Measurements from ENCODE around the gene DCAF5.
"Not testable (repeated sequence)": the region's sequence is repeated elsewhere in the genome, so short reads cannot be mapped to it uniquely, and the experiment has no call there.

The DCAF5 gene

DNA sequence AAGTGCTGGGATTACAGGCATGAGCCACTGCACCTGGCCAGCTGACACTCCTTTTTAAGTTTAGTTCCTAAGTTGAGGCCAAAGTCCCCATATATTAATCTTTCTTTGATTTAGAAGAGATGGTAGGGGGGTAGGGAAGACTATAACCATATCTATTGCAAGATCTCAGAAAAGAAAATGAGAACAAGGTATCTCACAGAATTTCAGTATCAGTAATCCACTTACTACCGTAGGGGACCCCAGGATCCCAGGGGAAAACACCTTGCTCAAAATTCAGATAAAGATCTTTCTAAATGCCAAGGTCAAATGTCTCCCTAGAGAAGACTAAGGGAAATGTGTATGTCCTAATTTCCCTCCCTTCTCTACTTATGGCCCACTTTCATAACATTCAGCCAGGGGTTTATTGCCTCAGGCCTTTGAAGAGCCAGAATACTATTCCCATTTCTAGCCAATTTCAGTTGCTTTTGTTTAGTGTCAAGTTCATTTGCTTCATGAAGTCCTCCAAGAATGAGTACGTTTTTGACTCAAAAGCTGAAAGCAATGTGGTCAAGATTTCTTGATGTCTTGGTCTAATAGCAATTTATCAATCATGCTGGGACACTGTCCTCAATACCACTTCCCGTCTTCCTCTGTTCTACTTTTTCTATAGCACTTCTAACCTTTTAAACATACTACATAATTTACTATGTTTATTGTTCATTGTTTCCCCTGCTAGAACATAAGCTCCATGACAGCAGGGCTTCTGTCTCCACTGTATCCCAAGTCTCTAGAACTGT is 86.3 kb downstream of the DCAF5 start:
- DNase-seq (ENCODE audit: low read depth), result no peak

DNA sequence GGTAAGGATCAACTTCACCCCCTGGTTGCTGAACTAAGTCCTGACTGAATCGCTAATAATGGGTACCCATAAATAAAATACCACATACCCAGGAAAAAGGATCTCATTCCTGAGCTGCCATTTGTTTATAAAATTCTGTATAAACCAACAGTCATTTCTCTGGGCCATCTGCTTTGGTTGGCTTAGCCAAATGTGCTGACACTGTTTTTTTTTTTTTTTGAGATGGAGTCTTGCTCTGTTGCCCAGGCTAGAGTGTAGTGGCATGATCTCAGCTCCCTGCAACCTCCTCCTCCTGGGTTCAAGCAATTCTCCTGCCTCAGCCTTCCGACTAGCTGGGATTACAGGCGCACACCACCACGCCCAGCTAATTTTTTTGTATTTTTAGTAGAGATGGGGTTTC is 87.0 kb downstream of the DCAF5 start:
- not testable (repeated sequence) for DNase-seq (ENCODE audit: low read depth)

DNA sequence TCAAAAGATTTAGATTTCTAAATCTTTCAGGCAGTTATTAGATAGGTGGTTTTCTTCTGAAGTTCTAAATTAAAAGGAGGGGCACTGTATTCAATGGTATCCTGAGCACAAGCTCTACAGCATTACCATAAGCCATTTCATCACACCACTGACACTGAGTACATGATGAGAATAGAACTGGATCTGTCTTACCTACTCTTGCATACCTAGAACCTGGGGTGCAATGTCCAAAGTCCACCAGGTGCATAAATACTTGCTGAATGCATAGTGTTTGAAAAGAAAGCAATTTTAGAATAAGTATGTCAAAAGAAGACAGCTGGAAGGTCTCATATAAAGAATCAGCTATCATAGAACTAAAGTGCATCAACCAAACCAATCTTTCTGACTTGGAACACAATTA is 88.3 kb downstream of the DCAF5 start:
- DNase-seq (ENCODE audit: low read depth), result no peak

DNA sequence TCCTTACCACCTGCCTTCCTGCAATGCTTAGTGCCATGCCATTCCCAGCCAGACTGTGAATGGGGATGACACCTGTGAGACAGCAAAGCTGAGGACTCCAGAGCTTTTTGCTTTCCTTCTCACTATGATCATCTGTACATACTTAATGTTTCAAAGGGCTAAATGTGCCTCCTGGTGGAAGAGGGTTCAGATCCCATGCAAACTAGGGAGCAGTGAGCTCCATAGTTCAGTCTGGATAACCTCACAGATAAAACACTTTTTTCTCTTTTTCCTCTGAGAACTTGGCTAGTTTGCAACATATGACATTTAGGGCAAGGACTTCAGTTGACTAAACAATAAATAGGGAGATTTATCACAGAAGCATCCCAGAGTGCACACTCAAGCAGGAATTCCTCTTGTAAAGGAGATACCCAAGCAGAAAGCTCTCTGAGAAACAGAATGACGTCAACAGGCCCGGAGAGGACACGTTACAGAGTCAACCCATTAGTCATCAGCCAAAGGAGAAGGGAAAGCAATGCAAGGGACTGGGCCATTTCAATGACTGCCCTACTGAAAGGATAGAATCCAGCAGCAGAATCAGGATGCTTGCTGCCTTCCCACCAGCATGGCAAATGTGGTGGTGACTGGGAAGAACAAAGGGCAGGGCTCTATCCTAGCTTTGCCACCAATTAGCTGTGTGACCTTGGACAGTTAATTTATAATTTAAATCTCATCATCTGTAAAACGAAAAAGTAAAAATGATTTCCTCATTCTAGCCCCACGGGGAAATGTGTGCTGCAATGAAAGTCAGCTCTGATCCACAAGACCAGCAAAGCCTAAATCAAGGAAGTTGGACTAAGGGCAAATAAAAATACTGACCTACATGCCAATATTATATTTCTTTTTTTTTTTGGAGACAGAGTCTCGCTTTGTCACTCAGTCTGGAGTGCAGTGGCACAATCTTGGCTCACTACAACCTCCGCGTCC is 93.0 kb downstream of the DCAF5 start:
- no peak for DNase-seq (ENCODE audit: low read depth)

DNA sequence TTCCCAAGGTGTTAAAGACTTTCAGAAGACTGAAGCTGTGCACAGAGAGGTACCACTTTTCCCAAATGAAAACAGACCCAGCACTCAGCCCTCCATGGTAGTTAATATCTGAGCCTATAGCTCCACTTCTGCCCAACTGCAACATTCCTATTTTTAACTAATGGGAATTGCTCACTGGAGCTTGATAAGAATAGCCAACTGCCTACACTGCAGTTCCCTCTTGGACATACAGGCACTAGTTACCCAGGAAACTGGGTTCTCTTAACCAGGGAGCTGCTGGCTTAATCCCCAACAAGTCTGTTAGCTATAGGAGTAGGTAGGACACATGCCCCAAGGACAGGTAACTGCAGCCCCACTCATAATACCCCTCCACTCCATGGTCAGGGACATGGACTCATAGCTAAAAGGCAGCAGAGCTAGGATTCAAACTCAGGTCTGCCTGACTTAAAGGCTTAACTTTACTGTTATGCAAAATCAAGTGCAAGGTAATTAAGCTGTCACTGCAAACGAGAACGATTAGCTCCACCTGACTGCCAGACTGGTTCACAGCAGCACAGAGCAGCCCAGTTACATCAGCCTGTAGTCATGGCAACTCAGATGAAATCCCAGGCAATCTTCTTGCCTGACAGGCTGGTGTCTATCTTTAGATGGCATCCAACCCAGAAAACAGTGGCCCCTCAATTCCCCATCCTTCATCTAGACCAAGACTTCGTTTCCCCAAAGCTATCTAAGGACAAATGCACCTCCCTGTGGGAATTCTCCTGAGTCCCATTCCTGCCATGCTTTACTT is 96.7 kb downstream of the DCAF5 start:
- DNase-seq (ENCODE audit: low read depth), result no peak

DNA sequence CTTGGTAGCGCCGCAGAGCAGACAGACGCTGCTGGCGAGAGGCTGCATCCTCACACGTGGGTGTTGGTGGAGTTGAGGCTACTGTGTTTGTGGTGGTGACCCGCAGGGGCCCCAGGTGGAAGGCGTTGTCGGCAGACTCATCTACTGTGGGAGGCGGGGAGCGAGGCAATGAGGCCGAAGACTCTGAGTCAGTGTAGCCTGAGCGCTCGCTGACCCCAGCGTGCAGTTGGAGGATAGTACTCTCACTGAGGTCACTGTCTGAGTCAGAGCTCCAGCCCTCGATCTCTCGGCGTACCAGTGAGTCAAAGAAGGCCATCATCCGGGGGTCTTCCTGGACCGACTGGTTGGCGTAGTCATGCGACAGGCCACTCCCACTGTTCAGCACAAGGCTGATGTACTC is 97.8 kb downstream of the DCAF5 start:
- DNase-seq (ENCODE audit: low read depth), result no peak

DNA sequence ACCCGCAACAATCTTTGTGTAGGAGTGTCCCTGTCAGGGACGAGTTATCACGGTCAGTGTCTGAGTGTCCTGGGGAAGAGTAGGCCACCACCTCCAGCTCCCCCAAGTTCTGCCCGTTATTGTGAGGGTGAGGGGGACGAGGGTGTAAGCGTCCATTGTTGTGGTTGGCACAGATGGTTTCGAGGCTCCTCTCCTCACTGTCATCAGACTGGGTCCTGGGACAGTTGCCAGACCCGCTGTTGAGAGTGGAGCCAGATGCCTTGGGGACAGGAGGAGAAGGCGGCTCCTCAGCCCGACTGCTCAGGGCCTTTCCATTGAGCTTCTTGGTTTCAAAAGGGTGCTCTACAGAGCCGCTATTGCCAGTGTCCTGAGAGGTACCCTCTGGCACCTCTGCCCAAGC is 98.9 kb downstream of the DCAF5 start:
- DNase-seq (ENCODE audit: low read depth), result no peak

DNA sequence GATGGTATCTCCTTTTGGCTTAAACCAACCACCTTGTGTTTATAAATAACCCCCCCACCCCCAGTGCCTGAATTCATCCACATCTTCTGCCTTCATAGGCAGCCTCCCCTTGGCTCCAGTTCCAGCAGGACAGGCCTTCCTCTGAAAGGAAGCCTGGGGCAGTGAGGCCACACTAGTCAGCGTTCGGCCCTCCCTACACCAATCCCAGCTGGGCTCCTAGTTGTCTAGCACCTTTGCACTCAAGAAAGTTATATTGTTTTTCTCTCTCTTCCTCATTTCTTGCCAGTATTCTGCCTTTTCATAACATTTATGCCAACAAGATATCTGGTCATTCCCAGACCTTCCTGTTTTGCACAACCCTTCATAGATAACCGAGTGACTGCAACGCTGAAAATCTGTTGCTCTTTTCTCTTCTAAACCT is 100.7 kb downstream of the DCAF5 start:
- no peak for DNase-seq (ENCODE audit: low read depth)

DNA sequence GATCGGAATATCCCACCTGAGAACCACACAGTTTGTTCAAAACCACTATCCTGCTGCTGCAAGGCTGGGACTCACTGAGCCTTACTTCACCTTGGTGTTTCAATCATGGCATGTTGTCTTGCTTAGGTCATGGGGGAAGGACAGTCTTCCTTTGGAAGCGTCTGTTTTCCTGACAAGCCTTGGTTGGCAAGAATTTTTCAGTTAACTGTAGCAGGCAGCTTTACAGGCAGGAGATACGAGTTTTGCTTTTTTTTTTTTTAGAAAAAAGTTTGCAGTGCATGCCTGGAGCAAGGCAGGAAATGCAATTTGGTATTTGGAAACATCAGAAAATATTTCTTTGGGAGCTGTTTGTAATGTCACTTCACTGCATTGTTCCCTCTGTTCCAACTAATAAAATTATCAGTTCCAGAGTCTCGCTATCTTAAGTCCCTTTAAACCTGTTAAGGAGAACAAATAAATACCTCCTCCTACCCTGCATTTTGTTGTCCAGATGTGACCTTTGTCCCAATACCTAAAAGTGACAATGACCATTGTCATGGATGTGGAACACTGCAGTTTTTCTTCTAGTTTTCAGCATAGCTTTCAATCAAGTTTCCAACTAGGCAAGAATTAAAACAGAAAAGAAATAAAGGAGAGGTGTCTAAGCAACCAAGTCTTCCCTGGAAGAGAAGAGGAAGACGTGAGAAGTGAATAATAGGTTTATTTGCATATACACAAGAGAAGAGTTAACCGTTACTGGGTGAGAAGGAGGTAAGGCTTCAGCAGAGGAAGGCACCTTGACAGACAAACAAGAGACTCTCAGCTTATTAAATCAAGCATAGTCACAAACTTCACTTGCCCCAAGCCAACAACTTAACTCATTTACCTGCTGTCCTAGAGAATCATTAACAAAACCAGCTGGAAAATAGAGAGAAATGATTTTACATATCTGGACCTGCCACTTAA is 102.4 kb downstream of the DCAF5 start:
- DNase-seq (ENCODE audit: low read depth), result no peak

DNA sequence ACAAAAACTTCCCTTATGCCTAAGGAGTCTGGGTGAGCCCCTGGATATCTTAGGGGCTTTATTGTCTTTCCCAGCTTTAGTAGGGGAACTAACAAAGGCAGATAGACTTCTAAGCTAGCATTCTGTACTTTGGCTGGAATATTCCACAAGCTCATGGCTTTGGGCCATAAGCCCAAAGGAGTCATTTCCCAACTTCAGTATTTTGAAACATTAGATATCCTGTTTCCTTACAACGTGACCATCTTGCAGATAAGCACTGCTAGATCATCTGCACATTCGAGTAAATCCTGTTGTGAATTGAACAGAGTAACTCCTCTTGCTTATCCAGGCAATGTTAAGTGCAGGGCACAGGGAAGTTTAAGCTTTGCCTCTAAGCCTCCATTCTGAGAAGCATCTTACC is 103.2 kb downstream of the DCAF5 start:
- no peak for DNase-seq (ENCODE audit: low read depth)

DNA sequence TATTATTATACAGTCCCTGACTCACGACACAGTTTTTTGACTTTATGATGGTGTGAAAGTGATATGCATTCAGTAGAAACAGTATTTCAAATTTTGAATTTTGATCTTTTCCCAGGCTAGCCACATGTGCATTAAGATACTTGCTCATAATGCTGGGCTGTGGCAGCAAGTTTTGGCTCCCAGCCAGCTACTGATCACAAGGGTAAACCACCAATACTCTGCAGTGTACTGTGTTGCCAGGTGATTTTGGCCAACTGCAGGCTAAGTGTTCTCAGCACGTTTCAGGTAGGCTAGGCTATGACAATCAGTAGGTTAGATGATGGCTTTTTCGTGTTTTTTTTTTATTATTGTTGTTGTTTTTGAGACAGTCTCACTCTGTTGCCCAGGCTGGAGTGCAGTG is 104.5 kb downstream of the DCAF5 start:
- no peak for DNase-seq (ENCODE audit: low read depth)

DNA sequence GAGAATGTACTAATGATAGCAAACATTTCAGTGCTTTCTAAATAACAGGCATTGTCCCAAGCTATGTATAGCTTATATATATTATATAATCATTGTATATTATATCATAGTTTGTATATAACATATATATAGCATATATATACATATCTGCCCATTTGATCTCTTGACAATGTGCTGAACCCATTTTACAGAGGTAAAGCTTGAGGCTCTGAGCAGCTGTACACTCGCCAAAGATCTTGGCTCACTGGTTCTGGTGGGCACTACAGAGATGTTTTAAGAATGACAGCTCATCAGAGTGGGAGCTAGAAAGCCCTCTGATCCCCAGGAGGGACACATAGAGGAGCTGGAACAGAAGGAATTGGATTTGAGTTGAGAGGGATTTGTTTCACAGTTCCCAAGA is 105.7 kb downstream of the DCAF5 start:
- DNase-seq (ENCODE audit: low read depth), result no peak

DNA sequence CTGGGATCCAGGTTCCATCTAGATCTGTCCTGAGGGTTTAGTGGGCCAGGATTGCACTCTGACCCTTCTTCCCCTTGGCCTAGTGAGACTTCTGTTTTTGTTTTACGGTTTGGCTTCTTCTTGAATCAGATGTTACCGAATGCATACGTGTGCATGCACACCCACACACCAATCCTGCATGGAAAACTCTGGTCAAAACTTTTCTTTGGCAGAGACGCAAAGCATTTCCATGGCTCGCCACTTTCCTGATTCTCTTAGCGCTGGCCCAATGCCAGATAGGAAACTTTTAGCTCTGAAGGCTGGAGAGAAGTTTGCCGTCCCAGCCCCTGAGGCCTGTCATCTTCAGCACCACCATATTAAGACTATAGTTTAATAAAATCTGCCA is 106.5 kb downstream of the DCAF5 start:
- DNase-seq (ENCODE audit: low read depth), result no peak

DNA sequence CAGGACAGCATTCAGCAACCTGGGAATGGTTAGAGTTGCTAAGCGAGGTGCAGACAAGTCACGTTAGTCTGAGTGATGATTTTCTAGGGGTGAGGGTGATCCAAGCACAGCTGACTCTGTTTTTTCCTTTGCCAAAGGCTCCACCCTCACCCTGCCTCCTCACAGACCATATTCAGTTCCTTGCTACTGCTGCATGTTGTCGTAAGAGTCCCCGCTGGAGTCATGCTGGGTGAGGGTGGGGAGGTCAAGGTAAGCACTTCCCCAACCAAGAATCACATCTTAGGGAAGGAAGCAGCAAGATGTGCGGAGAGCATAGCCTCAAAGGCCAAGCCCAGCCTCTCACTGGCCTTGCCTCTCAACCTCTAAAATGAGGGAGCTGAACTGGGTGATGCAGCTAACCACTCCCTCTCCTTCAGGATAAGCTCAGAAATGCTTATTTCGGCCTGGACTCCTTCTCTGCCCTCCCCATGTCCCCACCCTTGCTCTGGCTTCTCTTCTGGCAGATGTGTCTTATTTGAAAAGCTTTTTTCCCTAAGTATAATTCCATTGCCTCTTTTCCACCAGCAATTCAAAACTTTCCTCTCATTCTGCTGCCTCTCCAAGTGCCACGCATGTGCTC is 107.0 kb downstream of the DCAF5 start:
- no peak for DNase-seq (ENCODE audit: low read depth)

DNA sequence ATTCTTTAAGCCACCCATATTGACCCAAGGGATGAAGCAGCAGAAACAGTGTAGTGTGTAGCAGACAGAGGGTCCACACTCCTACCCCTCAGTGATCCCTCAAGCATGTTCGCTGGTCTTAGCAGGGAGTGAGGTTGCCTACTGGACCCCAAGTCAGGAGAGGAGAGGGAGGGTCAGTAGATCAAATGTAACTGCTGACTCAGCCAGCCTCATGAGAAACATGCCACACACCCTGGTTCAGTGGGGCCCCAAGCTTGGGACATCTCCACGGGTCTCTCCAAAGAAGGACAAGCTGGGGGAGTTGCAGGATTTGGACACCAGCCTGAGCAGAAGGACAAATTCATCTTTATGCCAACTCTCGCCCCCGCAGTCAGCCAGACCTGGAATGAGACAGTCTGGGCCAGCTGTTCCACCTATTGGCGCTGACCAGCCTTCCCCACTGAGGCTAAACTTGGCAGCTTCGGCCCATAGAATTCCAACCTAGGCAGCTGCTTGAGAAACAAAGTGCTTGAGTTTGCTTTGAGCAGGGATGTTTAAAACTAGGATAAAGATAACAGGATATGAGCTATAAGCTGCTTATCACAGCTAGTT is 107.9 kb downstream of the DCAF5 start:
- no peak for DNase-seq (ENCODE audit: low read depth)

DNA sequence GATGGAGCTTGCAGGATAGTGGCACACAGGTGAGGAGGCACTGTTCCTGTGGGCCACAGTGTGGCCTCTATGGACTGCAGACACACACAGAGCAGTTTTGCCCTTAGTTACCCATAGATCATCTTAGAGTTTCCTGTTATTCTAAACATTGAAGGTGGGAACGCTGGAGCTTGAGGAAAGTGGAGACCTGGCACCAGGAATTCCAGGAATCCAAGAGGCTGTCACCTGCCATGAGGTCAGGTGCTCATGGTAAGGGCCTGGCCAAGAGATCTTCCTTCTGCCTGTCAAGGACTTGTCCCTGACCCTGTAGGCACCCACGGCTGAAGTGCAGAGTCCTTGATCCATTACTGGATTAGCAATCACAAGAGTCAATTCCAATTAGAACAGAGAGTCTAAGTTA is 108.6 kb downstream of the DCAF5 start:
- DNase-seq (ENCODE audit: low read depth), result no peak

DNA sequence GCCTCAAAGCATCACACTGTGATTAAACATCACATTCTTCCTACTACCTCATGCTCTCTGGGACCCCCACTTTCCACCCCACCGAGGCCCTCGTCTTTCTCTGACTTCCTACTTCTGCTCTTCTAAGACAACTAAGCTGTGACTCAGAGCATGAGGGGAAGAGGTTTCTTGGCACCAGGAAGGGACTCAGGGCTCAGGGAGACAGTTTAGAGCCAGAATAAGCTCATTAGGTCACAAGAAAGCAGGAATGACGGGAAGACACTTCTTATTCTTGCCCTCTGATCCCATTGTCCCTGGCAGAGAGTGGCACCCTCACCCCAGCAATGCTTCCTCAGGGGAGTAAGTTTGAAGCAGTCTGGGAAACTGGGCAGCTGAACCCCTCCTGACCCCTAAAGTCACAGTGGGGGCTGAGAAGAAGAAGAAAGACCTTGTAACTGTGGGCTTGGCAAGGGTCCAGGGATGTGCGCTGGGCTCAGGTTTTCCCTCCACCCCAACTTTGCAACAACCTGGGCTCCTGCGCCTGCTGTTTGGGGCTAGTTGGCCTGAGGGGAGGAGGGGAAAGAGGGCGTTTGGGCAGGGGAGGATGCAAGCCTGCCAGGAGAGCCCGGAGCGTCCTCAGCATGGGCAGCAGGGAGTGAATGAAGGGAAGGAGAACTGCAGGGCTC is 109.2 kb downstream of the DCAF5 start:
- DNase-seq (ENCODE audit: low read depth), result no peak

DNA sequence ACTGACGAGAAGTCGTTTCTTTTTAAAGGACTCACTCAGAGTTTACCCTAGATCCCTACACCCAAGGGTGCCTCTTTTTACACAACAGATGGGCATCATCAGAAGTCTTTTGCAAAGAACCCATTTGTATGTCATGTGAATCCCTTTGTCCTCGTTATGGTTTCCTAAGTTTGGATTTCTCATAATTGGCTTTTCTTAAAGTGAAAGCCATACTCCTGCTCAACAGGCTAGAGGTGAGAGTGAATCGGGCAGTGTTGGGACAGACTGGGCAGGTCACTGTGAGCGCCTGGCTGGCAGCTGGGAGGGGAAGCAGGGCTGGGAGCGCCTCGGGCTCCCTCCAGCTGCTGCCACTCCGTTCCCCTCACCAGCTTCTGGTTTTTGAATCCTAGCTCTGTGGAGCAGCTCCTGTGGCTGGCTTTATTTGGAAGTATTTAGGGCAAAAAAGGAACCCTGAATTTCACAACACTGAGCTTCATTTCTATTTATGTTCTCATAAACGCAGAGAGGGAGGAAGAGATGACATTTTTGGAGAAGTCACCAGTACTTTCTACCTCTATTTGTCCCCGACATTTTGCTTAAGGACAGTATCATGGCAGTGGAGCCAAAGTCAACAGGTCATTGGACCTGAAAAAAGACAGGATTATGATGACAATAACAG is 110.0 kb downstream of the DCAF5 start:
- no peak for DNase-seq (ENCODE audit: low read depth)

DNA sequence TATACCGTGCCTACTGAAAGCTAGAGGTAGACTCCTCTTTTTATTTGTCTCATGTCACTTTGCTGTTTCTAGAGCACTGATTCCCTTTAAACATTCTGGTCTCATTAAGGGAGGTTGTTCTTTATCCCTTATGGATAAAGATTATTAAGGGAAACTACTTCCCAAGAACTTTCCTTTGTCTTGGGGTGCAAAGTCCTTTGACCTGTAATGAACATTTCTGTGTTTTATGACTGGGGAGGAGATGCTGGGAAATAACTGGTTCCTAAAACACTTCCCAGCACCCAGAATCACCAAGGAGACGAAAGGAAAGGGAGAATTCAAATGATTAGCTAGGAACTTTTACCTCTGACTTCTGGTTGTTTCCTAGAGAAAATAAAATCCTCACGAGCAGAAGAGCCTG is 110.6 kb downstream of the DCAF5 start:
- no peak for DNase-seq (ENCODE audit: low read depth)

All from stimulated activated CD8-positive, alpha-beta memory T cell treated with anti-CD3 and anti-CD28 coated beads, Interleukin-15, amount 100 ng/mL, for 1 hour (primary cell).